AG08396 (cell line): ENCODE data around the gene ZNF641.
"Not testable (repeated sequence)": the region's sequence is repeated elsewhere in the genome, so short reads cannot be mapped to it uniquely, and the experiment has no call there.

ENCODE experiments used
- DNase-seq: peaks from one replicate; pipeline ENCODE4 v3.0.0; 2012; ENCODE audit warnings: low spot score, mixed read lengths

The ZNF641 gene

GRCh38 chr12:48334808-48335207 lies 15.9 kb downstream of the ZNF641 start:
- no peak for DNase-seq

GRCh38 chr12:48333680-48334079 lies 17.0 kb downstream of the ZNF641 start:
- not testable (repeated sequence) for DNase-seq

GRCh38 chr12:48331399-48331798 lies 19.3 kb downstream of the ZNF641 start:
- DNase-seq = no peak

- DNase-seq = no peak
Observed at GRCh38 chr12:48329199-48329939, 21.4 kb downstream of the ZNF641 start.

GRCh38 chr12:48316491-48316890 lies 34.2 kb downstream of the ZNF641 start:
- DNase-seq = no peak

GRCh38 chr12:48311313-48311712 lies 39.4 kb downstream of the ZNF641 start:
- DNase-seq = no peak

GRCh38 chr12:48307269-48307668 lies 43.5 kb downstream of the ZNF641 start:
- DNase-seq = no peak

- DNase-seq = no peak
Observed at GRCh38 chr12:48305190-48305589, 45.5 kb downstream of the ZNF641 start.

- DNase-seq = no peak
Observed at GRCh38 chr12:48302161-48302911, 48.4 kb downstream of the ZNF641 start.

- no peak for DNase-seq
Observed at GRCh38 chr12:48300774-48301173, 49.9 kb downstream of the ZNF641 start.

- DNase-seq = peak; percentile 54
Observed at GRCh38 chr12:48296586-48297282, 54.0 kb downstream of the ZNF641 start.

- DNase-seq = no peak
Observed at GRCh38 chr12:48292040-48292439, 58.7 kb downstream of the ZNF641 start.

GRCh38 chr12:48291511-48291910 lies 59.2 kb downstream of the ZNF641 start:
- no peak for DNase-seq

GRCh38 chr12:48288387-48289268 lies 62.1 kb downstream of the ZNF641 start:
- DNase-seq = no peak
